HTR-8/SVneo (cell line): ENCODE measurements around the gene SDK2.
A peak's percentile ranks its signal among the peaks of the same experiment; 100 is the strongest.

ENCODE experiments used
- DNase-seq: peaks from one replicate; pipeline ENCODE4 v3.0.0; 2011; ENCODE audit warnings: low spot score, mixed read lengths; ENCODE audit not compliant: insufficient read length
- FAIRE-seq: peaks from 2 replicates; lab custom pipeline; 2011; peaks lifted over from hg19 to GRCh38; lab: Jason Lieb, UNC

SDK2 gene, protein sequence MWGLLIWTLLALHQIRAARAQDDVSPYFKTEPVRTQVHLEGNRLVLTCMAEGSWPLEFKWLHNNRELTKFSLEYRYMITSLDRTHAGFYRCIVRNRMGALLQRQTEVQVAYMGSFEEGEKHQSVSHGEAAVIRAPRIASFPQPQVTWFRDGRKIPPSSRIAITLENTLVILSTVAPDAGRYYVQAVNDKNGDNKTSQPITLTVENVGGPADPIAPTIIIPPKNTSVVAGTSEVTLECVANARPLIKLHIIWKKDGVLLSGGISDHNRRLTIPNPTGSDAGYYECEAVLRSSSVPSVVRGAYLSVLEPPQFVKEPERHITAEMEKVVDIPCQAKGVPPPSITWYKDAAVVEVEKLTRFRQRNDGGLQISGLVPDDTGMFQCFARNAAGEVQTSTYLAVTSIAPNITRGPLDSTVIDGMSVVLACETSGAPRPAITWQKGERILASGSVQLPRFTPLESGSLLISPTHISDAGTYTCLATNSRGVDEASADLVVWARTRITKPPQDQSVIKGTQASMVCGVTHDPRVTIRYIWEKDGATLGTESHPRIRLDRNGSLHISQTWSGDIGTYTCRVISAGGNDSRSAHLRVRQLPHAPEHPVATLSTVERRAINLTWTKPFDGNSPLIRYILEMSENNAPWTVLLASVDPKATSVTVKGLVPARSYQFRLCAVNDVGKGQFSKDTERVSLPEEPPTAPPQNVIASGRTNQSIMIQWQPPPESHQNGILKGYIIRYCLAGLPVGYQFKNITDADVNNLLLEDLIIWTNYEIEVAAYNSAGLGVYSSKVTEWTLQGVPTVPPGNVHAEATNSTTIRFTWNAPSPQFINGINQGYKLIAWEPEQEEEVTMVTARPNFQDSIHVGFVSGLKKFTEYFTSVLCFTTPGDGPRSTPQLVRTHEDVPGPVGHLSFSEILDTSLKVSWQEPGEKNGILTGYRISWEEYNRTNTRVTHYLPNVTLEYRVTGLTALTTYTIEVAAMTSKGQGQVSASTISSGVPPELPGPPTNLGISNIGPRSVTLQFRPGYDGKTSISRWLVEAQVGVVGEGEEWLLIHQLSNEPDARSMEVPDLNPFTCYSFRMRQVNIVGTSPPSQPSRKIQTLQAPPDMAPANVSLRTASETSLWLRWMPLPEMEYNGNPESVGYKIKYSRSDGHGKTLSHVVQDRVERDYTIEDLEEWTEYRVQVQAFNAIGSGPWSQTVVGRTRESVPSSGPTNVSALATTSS (N-terminal part only)

DNA sequence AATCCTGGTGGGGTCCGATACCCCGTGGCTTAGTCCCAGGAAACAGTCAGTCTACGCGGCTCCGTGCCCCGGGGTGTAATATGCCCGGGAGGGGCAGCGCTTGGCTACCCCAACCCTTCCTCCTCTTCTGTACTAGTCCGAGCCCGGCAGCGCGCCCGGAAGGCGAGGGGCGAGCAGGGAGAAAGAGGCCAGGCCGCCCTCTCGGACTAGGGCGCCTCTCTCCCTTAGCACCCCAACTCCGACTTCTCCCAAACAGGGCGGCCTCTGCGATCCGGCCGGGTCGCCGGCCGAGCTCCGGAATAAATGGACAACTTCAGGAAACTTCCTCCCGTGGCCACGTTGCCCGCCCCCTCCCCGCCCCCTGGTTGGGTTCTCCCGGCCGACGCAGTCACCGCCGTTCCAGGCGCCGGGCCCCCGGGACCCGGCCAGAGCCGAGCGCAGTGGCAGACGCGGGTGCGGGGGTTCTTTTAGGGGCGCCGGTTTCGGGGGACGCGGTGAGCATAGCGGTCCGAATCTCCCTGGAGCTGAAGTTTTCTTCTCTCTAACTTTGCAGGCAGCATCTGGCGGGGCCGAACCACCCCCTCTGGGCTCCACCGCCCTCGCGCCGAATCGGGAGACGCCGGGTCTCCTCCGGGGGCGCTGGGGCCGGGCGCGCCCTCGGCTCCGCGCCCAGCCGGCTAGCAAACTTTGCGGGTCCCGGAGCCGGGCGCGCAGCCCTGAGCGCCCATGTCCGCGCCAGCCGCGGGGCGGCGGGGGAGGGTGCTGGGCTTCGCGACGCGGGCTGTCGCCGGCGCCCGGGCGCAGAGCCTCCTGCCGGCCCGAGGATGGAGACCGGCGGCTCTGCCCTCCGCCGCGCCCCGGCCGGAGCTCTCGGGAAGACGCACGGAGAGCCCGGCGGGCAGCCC lies at the start of gene SDK2:
Gene SDK2 (minus strand): TSS at position 301 of the 905 bp plus-strand sequence. CDS start 357 bp downstream, outside the sequence.
- FAIRE-seq = no peak
- DNase-seq = no peak

DNA sequence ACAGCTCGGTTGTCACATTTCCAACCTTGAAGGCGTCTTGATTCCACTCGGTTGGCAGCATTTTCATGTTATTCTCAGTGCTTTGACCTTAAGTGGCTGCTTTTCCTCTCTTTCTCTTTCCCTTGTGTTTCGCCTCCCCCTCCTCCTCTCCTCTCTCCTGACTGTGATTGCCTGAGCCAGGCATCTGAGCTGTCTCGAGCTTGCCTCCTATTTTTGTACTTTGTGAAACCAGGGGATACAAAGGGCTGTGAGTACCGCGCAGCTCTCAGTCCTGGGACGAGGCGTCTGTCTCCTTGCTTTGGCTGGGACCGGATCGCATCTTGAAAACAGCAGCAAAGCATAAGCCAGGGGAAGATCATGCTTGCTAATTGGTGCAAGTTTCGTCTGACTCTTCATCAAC lies 48.8 kb upstream of the SDK2 start:
- DNase-seq (no peak), FAIRE-seq (no peak)

DNA sequence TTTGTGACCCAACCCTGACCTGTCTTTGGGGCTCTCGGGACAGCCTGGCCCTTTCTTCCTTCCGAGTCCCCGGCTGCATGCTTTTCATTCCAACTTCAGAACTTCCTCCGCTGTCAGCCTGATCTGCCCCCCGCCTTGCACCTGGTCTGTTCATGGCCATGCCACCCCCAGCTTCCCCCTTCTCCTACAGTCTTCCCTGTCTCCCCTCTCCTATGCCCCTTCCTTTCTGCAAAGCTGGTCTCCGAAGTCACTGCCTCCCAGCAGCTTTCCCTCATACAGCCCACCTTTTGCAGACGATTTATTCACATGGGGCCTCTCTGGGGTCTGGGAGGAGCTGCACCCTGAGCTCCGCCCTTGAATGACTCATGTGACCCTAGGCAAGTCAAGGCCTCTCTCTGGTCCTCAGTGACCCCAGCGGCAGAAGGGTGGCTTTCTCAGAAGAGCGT lies 47.1 kb upstream of the SDK2 start:
- DNase-seq (no peak), FAIRE-seq (no peak)

DNA sequence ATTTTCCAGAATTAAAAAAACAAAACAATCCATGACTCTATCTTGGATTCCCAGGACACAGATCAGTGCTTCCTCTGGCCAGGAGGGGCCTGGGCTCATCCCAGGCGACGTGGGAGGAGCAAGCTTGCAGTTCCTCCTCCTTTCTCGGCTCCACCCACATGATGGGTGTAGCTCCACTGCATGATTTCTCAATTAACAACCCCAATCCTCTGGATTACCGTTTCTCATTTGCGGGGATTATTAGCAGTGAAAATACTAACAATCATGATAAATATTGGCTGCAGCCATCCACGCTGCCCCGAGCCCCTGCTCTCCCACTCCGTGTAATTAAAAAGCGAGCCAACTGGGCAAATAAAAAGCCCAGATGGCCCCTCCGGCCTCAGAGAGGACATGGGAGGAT lies 46.4 kb upstream of the SDK2 start:
- FAIRE-seq (no peak), DNase-seq (no peak)

DNA sequence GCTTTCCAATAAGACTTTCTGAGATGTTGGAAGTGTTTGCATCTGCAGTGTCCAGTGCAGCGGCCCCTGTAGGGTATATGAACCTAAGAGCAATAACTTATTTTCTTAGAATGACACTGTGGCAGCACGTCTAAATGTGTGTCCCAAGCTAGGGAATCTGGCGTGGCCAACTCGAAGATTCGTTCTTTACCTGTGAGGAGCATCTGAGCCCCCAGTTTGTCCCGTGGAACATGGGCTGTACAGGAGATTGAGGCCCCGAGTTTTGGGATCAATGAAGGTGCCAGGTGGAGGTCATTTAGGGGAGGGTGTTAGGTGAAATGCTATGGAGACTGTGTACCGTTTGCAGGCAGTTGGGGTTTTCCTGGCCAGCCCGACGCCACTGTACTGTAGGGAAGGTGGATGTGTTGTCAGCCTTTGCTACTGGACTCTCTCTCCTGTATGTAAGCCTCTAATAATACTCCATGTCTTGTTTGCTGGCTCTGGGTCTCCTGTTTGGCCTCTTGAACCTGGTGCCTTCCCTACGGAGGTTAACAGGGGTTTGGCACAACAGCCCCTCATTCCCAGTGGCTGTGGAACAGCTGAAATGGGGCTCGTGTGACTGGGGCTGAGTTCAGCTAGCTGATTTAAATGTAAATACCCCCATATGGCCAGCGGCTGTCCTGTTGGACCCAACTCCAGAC lies 45.5 kb upstream of the SDK2 start:
- DNase-seq = no peak
- FAIRE-seq = no peak

DNA sequence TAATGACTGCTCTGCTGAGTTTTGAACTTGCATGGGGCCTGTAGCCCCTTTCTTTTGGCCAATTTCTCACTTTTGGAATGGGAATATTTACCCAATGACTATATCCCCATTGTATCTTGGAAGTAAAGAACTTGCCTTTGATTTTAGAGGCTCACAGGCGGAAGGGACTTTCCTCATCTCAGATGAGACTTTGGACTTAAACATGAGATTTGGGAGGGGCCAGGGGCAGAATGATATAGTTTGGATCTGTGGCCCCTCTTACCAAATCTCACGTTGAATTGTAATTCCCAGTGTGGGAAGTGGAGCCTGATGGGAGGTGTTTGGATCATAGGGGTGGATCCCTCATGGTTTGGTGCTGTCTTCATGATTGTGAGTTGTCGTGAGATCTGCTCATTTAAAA lies 42.7 kb upstream of the SDK2 start:
- DNase-seq (no peak), FAIRE-seq (no peak)

DNA sequence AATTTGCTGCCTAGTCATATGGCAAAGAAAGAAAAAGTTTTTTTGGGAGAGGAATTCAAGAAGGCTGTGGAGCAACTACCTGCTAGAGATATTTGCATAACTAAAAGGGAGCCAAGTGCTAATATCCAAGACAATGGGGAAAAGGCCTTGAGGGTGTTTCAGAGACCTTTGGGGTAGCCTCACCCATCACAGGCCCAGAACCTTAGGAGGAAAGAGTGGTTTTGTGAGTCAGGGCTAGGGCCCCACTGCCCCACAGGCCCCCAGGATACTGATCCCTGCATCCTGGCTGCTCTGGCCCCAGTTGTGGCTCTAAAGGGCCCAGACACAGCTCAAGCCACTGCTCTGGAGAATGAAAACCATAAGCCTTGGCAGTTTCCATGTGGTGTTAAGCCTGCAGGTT lies 41.9 kb upstream of the SDK2 start:
- DNase-seq = no peak
- no peak for FAIRE-seq

DNA sequence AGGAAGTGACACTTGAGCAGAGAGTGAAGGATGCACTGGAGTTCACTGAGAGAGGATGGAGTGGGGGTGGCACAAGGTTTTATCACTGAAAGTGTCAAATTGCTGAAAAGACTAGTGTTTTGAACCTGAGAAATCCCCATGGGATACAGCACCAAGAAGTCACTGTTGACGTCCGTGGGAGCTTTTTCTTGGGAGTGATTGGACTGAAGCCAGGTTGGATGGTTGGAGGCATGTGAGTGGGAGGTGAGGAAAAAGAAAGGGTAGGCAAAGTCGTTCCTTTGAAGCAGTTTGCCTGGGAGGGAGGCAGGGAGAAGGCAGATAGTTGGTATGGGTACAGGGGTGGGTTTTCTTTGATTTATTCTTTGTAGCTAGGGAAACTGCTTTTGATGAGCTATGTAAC lies 39.9 kb upstream of the SDK2 start:
- FAIRE-seq = no peak
- no peak for DNase-seq

DNA sequence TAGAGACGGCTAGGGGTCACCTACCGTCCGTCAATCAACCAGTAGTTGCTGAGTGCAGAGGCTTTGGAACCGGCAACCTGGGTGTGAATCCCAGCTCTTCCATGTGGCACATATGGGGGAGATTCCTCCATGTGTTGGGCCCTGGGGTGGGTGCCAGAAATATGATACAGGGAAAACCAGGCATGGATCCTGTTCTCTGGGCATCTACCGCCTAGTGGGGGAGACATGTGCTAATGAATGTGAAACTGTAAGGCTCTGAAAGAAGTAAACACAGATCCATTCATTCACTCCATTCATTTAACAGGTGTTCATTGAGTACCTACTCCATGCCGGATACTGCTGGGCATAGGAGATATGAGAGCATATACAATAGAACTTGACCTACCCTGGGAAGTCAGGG lies 39.5 kb upstream of the SDK2 start:
- FAIRE-seq (no peak), DNase-seq (no peak)

DNA sequence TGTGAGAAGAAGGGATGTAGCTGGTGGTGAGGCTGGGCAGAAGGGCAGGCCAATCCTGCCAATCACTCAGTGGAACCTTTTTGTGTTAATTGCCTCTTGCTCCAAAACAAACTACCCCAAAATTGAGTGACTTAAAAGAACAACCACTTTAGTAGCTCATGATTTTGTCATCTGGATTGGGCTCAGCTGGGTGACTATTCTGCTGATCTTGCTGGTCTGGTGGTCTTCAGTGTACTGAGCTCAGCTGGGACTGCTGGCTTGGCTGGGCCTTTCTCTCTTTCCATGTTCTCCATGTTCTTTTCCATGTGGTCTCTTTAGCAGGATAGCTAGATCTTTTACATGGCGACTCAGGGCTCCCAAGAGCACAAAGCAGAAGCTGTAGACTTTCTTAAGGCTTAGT lies 37.7 kb upstream of the SDK2 start:
- DNase-seq = no peak
- no peak for FAIRE-seq

DNA sequence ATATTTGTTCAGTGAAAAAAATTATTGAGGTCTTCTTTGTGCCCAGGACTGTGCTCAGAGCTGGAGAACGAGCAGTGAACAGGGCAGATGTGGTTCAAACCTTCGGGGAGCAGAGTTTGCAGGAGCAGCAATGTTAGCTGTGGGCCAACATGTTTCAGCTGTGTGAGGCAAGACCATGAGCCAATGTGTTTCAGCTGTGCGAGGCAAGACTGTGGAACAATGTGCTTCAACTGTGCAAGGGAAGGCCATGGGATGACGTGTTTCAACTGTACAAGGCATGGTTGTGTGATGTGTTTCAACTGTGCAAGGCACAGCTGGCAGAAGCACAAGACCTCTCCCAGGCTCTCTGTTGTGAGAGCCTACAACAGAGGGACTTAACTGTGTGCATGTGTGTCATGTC lies 35.2 kb upstream of the SDK2 start:
- DNase-seq = no peak
- no peak for FAIRE-seq

DNA sequence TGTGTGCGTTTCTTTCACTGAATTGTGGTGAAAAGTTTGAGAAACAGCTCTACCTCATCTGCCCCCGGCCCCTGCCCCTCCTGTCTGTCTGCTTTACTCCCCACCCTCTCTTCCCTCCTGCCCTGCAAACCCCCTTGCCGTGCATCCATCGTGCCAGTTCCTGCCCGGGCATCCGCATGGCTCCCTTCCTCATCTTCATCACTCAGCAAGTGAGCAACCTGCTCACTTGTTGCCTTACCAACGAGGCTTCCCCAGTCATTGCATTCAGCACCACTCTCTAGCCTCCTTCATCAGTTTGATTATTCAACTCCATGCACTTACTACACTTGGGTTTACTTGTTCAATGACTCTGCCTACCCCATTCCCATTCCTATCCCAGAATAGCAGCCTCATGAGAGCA lies 34.8 kb upstream of the SDK2 start:
- no peak for FAIRE-seq
- no peak for DNase-seq

DNA sequence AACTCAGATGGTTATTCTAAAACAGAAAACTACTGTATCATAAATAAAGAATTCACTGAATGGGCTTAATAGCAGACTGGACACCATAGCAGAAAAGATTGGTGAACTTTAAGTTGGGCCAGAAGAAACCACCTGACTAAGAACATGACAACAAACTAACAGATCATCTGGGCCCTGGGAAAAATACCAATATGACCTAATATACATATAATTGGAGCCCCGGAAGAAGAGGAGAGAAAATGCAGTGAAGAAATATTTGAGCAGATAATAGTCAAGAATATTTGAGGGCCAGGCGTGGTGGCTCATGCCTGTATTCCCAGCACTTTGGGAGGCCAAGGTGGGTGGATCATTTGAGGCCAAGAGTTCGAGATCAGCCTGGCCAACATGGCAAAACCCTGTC lies 25.5 kb upstream of the SDK2 start:
- no peak for FAIRE-seq
- DNase-seq = no peak

DNA sequence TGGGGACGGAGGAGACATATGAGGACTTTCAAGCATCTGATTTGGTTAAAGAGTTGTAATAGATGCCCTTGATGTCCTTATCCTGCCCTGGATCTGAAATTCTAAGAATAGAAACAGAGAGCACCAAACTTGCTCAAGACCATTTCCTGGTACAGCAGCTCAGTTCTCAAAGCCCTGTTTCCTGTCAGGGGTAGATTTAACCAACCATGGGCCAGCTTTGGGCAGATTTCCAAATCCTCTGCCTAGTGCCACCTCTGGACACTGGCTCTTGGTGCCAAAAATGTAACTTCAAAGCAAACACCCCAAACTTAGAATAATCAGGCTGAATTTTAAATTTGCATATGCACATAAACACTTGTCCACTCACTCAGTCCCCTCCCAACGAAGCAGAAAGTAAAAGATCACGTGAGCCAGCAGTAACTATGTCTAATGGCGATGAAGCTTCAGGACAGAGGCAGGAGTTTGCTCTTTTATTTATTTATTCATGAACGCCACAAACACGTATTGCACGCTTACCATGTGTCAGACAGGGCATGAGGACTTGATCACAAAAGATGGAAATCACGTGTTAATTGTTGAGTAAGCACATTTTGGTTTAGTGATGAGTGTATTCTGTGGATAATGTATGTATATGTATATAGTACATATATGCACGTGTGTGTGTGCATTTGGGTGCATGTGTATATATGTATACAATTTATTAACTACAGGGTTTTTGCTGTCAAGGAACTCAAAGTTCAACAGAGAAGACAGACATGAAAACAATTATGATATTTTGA lies 23.1 kb upstream of the SDK2 start:
- FAIRE-seq (no peak), DNase-seq (no peak)

DNA sequence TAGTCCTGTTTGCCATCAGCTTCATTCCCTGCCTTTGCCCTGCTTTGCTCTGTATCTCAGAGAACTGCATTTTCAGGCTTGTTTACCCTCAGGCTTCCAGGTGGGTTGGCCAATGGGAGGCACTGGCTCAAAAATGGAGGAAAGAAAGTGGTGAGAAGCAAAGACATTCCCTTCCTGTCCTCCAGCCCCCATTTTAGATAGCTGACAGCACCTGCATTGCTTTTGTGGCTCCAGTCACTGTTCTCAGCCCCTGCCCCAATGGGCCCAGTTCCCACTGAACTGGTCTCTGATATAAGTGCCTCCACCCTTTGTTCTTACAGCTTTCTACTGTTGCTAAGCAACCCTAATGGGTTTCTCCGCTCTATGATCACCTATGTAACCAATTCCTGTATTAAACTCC lies 19.4 kb upstream of the SDK2 start:
- FAIRE-seq = peak; percentile 13

DNA sequence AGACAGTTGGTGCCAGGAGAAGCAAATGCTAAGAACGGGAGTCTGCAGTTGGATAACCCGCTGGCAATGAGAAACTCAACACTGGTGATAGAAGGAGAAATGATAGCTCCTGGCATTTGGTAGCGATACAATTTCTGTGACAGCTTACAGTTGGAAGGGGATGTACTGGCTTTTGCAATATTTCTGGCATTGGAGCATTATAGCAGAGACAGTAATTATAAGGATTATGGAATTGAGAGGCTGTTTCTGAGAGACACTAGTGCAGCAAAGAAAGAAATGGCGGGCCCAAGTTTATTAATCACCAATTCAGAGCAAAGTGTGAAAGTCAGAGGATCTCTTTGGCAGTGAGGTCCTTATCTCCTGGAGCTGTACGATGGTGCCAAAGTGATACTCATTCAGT lies 16.1 kb upstream of the SDK2 start:
- no peak for DNase-seq
- no peak for FAIRE-seq

More for the DNA sequence above, 19.4 kb upstream of the SDK2 start:
- no peak for DNase-seq

DNA sequence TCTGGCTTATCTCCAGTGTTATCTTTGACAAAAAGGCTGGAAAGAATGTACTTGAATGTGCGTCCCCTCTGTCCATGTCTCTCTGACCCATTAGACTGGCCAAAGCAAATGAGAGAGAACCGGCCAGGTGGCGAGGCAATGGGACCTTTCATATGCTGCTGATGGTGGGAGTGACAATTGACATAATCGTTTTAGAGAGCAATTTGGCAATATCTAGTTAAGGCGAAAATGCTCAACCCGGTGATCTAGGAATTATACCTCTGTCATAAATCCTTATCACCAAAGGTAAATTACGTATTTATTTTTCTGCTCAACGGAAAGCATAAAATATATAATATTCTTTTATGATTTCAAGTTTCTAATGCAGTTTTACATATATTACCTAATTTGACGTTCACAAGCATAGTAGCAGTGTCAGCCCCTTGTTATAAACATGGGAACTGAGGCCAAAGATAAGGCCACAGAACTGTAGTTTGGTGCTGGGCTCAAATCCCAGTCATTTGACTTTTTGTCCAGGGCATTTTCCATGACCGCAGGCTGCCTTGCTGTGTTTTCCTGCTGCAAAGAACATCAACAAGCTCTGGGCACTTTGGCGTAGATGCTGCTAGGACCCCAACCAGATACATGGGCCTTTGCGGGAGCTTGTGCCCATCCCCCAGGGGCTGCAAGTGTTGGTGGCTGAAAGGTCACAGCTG lies 14.7 kb upstream of the SDK2 start:
- FAIRE-seq = no peak
- DNase-seq = no peak
